GM19395 (cell line): ENCODE data around the gene TPST2.

Source experiments
- ATAC-seq: cut with Tn5 transposase; IDR thresholded peaks from one replicate; pipeline ENCODE4 v1.9.1; 2021; ENCODE audit warnings: mild to moderate bottlenecking, moderate library complexity; ENCODE audit not compliant: unreplicated experiment

Gene TPST2

DNA sequence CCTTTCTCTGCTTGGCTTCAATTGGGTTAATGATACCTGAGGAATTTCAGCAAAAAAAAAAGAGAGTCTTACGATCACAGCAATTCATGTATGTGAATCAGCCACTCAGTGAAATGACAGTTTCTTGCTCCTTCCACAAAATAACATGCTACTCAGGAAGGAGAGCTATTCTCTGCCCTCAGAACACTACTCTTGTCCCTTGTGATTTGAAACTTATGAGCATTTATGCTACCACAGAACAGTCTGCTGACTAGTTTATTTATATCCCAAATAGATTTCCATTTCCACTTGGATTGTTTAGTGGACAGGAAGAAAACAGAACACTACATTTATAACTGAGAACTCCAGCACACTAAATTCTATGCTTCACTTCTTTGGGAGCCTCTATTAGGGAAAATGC is 86.2 kb downstream of the TPST2 start:
- no peak for ATAC-seq

DNA sequence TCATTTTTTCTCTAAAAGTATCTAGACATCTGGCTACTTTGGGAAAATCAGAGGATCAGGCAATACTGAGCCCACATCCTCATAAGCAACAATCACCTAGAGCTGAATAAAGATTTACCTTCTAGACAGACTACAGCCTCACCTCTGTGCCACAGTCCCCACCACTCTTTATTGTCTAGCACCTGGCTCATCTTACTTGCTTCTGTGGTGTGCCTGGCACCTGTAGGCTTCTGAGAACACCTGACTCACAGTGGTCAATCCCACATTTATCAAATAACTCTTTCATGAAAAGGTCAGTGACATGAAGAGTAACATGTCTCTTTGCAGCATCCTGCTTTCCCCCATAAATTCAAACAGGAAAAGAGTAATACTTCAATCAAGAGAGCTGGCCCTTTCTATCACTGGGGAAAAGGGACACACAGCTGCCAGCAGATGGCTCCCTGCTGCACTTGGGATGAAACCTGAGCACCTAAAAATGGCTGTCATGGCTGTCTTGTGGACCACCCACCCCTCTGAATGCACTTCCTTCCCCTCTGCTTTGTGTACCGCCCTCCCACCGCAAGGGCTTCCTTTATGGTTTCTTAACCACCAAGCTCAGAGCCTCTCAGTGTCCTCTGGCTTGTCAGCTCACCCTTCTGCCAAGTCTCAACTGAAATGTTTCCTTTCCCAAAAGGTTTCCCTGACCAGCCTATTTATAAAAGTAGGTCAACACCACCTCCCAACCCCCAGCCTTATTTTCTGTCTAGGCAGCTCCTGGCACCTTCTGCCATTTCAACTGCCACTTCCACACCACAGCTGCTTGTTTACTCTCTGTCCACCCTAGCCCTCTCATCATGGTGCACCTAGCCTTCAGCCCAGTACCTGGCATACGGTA is 87.0 kb downstream of the TPST2 start:
- no peak for ATAC-seq

DNA sequence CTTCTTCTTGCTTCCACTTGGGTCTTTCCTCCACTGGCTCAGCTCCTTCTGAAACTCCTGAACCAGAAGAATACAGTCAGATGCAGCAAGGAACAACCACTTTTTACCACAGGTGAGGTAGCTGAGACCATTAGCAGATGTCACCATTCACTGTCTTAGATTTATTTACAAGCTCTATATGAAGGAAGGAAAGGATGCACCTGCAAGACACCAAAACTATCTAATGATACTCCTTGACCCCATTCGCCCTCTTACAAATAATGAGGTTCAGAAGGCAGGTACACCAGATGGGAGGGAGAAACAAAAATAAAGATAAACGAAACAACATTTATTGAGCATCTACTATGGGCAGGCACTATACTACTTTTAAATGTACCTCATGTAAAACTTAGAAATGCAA is 87.9 kb downstream of the TPST2 start:
- no peak for ATAC-seq

DNA sequence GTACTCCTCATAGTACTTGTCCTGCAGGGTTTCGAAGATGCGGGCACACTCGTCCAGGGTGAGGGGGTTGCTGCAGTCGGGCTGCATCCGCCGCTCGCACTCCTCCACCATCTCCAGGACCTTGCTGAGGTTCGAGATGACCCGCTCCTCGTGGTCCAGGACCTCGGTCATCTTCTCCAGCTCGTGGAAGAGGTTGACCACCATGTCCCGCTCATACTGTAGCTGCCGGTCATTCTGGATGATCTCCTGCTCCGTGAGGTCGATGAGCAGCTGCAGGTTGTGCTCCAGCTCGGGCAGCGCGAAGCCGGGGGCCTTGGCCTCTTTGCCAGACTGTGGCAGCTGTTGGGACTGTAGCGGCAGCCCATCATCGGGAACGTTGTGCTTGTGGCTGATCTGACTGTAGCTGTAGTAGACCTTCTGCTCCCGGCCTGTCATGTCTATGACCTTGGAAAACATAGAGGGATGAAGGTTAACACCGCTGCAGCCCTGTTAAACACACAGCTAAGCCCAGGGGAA is 90.7 kb downstream of the TPST2 start:
- no peak for ATAC-seq

DNA sequence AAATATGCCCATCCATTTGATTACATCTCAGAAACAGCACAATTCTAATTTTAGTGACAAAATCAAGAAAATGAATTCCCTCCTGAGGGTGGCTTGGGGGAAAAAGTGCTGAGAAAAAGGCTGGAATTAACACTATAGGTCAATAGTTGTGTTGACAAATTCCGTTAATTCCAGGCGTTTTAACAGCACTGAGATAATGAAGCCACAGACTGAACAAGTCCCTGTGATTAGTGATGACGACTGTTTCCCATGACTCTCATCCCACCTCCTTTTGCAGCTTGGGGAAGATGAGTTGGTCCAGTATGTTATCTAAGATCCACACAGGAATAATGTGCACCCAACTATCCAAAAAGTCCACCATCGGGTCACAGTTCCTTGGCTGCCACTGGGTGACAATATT is 93.5 kb downstream of the TPST2 start:
- no peak for ATAC-seq

DNA sequence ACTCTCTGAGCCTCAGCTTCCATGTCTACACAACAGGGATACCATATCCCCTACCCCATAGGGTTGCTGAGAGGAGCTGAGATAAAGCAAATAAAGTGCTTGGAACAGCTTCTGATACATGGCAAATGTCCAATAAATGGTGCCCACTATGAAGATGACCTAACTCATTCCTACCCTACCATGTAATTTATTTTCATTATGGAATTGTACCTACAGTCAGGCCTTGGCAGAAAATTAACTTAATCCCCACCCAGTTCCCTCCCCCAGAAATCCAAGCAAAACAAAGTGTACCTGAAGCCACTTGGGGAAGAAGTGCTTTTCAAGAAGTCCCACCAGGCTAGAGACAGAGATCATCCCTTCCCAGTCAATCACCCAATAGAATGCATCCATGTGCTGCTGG is 95.4 kb downstream of the TPST2 start:
- no peak for ATAC-seq

DNA sequence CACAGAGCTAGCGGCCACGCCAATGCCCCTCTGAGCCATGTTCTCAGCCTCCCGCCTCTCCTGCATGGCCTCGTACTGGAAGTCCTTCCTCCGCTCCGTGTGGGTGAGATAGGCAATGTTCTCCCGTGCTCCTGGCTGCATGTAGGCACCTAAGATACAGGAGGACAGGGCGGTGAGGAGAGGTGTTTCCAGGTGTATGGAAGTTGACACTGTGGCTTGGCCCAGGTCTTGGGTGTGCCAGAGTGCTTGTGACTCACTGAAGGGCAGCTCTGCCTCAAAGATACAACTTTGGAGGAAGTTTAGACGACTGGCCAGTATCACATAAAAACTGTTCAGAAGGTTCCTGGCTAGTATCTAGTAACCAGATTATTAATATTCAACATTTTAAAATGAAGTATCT is 97.7 kb downstream of the TPST2 start:
- no peak for ATAC-seq

DNA sequence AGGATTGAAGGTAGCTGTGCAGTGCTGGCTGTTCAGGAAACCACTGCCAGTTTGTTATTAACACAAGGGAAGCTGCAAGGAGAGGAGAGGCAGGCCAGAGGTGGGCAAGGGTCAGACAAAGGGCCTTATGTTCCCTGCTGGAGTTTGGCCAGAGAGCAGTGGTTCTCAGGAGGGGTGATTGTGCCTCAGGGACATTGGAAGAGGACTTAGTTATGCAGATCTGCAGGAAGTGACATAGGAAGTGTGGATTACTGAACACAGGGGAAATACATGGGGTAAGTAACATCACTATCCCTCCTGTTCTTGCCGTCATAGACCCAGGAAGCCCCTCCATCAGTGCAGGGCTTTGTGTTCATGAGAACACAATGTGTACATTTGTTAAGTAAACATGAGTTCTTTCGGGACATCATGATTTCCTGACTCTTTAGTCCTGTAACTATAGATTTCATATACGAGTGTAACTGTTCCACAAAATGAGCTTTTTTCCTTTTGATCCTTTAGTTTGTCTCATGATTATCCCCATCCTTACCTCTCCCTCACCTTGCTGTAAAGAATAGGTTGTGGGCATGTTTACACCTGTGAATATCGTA is 100.4 kb downstream of the TPST2 start:
- ATAC-seq = no peak

DNA sequence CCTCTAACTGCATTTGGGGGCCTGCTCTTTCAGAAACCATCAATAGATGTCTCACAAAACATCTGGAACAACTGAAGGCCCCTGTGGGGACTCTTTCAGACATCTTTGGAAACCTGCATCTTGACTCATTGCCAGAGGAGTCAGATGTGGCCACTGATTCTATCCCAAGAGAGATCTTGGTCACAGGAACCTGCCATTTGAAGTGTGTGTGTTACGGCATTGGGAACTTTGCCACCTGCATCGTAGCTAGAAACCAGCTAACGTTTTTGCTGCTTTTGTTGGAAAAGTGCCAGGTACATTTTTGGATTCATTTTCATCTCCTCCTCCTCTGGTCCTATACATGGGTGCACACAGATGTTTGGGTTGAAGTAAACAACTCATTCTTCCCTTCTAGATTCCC is 101.9 kb downstream of the TPST2 start:
- ATAC-seq = no peak

DNA sequence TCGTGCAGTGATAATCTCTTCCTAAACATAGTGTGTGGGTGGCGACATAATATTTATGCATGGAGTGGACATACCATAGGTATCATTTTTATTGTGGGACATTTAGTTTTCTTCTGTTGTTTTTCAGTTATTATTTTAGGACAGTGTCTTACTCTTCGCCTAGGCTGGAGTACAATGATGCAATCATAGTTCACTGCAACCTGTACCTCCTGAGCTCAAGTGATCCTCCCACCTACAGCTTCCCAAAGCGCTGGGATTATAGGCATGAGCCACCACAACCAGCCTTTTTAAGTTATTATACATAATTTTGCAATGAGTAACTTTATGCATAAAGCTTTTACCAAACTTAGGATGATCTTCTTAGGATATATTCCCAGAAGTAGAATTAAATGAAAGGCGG is 103.5 kb downstream of the TPST2 start:
- ATAC-seq = no peak

DNA sequence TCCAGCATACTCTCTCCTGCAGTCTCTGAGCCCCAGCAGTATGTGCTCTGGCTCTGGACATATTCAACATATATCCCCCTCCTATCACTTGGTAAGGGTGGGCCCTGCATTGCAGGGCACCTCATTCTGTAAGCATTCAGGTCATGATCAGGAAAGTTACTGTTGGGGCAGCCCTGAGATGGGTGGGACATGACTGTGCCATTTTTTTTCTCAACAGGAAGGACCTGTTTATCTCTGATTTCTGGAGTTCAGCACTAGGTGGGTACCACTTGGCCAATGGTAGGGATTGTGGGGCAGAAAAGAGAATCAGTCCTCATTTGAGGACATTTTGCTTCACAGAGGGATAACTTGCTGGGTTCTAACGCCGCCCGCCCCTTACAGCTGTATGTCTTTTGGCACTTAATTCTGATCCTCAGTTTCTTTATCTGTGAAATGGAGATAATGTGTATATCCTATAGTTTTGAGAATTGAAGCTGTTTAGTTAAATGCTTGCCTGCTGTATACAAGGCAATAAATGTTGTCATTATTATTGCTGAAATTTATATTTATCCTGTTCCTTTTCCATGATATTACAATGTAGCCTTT is 104.0 kb downstream of the TPST2 start:
- no peak for ATAC-seq

DNA sequence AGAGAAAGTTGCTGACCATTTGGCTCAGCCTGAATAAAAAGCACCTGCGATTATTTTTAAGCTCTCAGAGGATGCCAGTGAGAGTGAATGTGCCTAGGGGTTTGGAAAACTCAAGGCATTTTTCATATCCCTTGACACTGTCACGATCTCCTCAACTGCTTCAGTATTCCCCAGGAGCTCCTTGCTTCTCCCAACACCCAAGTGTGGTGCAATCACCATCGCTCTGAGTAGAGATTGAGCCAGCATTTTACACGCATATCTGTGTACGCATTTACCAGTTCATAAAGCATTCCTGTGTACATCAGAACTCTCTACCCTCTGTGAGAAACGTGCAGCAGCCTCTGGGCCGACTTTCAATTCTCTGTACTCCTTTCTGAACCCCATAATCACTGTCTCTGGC is 104.9 kb downstream of the TPST2 start:
- no peak for ATAC-seq

DNA sequence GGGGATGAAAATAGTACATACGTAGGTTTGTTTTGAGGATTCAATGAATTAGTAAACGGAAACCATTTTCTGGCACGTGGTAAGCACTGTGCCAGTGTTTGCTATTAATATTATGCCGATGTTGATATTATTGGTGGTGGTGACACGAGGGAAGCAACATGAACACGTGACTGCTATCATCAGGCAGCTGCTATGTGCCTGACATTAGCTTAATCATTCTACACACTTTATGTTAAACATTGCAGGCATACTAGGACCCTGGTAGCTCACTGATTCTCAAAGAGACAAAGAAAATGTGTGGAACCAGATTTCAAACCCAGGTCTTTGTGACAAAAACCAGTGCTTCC is 105.6 kb downstream of the TPST2 start:
- no peak for ATAC-seq

DNA sequence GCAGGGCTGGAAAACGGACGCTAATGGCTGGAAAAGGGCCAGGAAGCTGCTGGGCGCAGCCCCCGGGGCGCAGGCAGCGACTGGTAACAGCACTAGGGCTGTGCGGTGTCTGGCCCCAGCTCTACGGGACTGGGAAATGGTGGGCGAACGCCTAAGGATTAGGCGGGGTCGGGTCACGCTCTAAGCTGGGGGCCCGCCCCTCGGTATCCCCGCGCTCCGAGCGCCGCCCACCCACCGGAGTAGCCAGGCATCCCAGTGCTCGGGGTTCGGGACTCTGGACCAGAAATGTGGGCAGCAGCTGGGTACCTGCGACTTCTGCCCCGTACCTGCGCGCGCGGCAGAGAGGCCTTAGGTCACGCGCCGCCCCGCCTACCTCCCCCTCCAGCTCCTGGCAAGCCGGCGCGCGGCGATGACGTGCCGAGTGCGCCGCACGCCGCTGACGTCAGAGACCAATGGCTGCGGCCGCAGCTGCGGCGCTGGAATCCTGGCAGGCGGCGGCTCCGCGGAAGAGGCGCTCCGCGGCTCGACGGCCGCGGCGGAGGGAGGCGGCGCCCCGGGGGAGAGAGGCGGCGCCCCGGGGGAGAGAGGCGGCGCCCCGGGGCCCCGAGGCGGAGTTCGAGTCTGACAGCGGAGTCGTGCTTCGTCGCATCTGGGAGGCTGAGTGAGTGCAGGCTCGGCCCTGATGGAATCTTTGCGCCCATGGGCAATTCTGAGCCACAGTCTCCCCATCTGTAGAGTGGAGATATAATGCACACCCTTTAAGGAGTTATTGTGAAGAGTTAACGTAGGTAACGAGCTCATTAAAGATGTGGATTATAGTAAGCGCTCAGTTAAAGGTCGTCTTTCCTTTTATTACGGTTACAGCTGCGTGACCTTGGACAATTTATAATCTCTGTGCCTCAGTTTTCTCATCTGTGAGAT is 106.2 kb downstream of the TPST2 start, which contains the start of the genes HPS4 and SRRD:
Gene HPS4, minus strand, starts transcription at position 345 of the 921 bp plus-strand sequence. CDS start 2,021 bp downstream, outside the sequence.
Gene SRRD, plus strand, starts transcription at position 439 of the 921 bp plus-strand sequence. Its CDS starts 14 bp downstream, at position 453.
- peak; percentile 60 for ATAC-seq

DNA sequence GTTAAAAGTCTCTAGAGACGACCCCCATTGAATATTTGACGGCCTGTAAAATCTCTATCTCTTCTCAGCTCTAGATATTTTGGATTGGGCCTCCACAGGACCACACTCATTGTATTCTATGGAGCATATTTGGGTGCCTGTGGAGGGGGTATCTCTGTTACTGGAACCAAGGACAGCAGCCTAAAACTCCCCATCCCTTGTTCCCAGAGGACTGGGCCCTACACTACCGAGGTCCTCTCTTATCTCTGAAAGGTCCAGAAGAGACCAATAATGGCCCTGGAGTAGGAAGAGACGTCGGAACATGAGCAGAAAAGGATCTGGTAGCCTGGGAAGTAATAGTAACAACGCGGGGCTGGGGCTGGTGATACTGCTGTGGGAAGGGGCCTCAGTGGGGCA is 106.9 kb downstream of the TPST2 start:
- ATAC-seq = no peak

DNA sequence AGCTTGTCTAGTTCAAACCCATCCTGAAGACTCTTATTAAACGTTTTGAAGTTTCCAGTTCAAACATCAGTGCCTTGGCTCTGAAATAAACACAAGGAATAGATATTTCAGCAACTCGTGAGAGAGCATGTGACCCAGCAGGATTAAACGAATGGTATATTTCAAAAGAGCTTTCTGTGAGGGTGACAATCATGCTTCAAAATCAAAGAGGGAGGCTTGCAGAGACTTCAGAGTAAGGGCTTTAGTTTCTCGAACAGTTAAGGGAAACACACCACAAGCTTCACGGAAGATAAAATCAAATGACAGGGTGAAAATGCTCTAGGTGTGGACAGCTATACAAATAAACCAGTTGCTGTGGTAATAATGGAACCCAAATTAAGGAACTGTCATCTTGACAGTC is 107.8 kb downstream of the TPST2 start:
- no peak for ATAC-seq

DNA sequence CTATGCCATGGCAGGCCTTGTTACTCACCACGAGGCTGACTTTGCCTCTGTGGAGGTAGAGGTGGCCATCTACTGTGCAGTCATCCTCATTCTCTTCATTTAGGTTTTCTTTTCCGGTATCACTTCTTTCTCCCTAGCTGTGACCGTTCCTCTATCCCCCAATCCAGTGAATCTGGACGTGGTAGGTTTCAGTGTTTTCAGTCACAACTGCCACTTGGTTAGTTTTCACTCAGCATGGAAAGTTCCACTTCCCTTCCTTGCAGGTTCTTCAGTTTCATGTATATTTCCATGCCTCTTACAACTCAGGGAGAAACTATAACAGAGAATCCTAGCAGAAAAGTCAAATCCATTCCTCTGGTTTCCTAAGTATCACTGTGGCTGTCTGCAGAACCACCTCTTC is 108.2 kb downstream of the TPST2 start:
- no peak for ATAC-seq

DNA sequence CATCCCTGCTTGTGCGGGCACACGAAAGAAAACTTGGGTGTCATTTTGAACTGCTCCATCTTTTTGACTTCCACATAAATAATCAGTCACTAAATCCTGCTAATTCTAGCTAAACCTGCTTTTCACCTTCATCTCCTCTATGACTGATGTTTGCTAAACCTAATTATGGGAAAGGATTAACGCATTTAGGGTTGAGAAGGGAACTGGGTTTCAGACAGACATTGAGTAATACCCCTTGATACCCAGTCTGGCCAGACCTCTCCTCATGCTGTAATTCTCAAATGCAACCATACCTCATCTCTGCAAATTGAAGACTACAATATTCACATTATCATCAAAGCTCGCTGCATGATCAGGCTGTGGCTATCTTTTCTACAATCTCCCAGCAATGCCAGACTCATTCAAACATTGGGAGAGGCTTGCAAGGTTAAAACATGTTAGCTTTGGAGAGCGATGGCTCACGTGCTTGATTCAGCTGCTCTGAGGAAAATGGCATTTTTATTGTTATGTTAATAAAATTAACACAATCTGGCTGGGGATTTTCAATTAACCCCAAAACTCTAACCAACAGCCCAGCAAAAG is 108.7 kb downstream of the TPST2 start:
- ATAC-seq = no peak

DNA sequence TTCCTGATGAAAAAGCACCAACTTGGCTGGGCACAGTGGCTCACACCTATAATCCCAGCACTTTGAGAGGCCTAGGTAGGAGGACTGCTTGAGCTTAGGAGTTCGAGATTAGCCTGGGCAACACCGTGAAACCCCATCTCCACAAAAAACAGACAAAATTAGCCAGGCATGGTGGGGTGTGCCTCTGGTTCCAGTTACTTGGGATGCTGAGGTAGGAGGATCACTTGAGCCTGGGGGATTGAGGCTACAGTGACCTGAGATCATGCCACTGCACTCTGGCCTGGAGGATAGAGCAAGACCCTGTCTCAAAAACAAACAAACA is 109.4 kb downstream of the TPST2 start:
- no peak for ATAC-seq

DNA sequence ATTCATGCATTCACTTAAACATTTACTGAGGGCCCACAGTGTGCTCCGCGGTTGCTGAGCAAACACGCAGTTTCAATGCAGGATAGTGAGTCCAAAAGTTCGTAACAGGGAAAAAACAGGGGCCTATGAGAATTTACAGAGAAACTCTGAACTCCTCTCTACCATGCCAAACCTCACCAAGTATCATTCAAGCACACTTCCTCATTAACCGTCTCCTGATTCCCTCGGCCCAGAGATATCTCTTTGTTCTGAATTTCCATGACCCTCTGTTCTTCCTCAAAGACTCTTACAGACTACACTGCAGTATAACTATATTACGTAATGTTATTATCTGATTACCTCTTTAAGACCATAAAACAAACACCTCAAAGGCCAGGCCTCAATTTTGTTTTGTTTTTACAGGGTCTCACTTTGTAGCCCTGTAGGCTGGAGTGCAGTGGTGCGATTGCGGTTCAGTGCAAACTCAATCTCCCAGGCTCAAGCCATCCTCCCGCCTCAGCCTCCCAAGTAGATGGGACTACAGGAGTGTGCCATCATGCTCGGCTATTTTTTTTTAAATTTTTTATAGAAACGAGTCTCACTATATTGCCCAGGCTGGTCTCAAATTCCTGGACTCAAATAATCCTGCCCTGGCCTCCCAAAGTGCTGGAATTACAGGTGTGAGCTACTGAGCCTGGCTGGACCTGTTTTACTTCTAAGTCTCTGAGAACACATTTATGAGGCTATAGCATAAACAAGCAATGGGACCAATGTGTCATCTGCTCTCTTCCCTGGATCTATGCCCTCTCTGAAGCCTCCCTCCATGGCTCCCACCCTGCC is 109.9 kb downstream of the TPST2 start:
- no peak for ATAC-seq
